Activated CD8-positive, alpha-beta memory T cell treated with anti-CD3 and anti-CD28 coated beads, Interleukin-2, amount 50 U/mL, for 24 hours (primary cell): ENCODE results near the gene CALML3.

ENCODE experiments used
- DNase-seq: peaks from one replicate; pipeline ENCODE4 v3.0.0-alpha.2; 2020; ENCODE audit errors: extremely low read depth

CALML3 gene

GRCh38 chr10:5567477-5567876, 42.7 kb downstream of the CALML3 start:
- no peak for DNase-seq

DNA sequence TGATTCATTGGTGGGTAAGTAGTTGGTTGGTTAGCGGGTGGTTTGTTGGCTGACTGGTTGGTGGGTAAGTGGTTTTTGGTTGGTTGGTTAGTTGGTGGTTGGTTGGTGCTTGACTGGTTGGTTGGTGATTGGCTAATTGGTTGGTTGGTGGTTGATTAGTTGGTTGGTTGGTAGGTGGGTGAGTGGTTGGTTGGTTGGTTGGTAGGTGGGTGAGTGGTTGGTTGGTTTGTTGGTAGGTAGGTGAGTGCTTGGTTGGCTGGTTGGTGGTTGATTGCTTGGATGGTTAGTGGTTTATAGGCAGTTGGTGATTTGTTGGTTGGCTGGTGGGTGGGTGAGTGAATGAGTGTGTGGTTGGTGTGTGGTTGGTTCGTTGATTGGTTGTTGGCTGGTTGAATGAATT, 44.2 kb downstream of the CALML3 start:
- DNase-seq: no peak

- DNase-seq: no peak
Measured at GRCh38 chr10:5569568-5569967, 44.8 kb downstream of the CALML3 start.

DNA sequence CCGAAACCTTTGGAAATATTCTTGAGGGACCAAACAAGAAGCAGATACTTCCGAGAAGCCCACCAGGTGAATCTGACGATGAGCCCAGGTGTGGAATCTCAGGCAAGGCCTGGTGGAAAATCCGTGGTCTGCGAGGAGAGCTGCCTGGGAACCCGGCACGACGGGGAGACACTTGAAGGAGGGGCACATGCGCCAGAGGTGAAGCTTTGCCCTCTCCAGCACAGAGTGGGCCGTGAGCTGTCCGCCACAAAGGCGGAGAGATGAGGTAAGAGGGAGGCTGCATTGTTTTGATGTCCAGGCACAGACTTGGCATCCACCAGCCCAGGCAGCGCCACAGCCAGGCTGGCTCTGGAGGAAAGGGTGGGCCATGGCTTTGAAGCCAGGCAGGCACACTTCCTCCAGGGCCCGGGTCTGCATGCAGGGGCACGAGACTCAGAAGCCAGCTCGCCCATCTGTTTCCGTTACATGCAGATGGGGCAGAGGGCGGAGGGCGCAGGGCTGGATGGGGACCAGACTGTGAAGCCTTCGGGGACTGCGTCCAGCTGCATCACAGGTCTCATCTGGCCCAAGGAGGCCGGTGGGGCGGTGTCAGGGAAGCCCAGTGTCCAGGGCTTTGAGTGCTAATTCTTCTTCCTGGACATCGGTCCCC, 45.4 kb downstream of the CALML3 start:
- DNase-seq: no peak

DNA sequence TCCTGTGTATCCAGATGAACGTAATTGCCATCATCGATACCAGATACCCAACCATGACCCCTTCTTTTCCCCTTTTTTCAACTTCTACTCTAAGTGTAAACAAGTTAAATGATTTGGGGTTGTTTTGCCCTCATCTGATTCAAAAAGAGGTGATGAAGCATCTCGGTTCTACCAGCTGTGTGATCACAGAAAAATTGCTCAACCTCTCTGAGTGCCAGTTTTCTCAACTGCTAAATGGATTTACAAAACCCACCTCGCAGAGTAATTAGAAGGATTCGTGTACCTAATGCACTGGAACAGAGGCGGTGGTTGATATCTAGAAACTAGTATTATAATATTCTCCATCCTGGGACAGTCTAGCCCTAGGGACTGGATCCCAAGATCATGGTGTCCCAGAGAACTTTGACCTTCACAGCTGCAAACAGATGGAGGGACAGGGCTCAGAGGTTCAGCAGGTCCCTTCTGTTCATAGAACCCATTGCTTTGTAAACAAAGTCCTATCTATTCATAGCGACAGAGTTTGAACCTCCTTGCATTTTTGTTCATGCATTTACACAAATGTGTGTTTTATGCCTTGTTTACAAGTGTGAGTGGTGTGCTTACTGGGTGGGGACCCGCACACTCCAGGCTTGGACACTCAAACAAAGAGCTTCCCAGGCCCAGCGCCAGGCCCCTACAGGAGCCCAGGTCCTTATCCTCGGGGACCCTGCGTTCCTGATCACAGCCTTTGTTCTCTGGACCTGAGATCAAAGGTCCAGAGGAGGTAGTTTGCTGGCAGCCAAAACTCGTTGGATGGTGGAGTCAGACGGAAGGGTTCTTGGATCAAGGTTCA, 46.4 kb downstream of the CALML3 start:
- no peak for DNase-seq

DNA sequence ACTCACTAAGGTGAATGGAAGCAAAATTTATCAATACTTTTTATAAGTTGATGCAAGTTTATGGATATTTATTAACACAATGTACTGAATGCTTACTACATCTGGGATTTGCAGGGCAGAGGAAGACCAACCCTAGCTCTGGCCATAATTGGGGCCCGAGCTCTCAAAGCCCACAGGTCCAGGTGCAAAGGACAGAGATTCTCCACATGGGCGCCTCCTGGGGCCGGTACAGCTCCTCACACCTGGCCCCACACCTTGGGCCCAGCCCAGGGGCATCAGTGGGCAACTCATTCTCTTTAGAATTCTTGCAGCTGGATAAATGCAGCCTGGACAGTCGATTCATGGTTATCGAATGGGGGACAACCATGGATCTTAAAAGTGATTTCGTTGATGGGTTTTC, 47.1 kb downstream of the CALML3 start:
- DNase-seq: no peak

GRCh38 chr10:5573319-5573950, 48.7 kb downstream of the CALML3 start:
- DNase-seq: no peak

DNA sequence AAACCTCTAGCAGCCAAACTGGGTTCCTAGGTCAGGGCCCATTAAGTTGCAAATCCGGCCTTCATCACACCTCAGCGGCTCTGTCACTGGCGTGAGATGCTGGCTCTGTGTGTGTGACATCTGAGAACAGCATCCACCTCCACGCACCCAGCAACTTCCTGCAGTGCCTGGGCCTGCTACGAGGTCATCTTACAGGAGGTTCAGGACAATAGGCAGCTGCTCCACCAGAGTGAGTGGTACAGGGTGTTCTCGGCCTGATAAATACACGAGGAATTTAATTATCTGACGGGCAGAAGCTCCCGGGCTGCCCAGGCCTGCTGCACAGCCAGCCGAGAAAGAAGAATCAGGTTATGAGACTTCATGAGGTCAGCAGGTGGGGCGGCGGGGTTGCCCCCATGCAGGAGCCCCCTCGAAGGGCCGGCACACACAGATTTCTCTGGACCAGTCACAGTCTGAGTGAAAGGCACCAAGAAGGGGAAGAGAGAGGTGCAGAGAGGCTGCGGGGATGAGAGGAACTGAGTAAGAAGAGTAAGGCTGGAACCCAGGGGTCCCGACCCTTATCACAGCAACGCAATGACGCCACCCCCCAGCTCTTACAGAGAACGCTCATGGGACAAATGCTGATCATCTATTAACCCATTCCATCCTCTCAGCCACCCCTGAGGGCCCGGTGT, 49.3 kb downstream of the CALML3 start:
- no peak for DNase-seq

GRCh38 chr10:5574642-5575131, 49.9 kb downstream of the CALML3 start:
- no peak for DNase-seq

GRCh38 chr10:5575144-5575481, 50.4 kb downstream of the CALML3 start:
- DNase-seq: no peak

GRCh38 chr10:5575482-5576153, 50.9 kb downstream of the CALML3 start:
- DNase-seq: no peak

- DNase-seq: no peak
Measured at GRCh38 chr10:5576154-5576748, 51.5 kb downstream of the CALML3 start.
